Subcutaneous adipose tissue (tissue), 4 donors: ENCODE data around the gene ERBB4. TPM values are rescaled to one million over a fixed set of nuclear protein-coding genes. Genes with fewer than 3 reads are reported as not detected.

ENCODE experiments used
- total RNA-seq, 4 donors: library from RNA; depleted of rRNA; stranded (reverse); fragments of >200 nt; gene quantifications; one replicate each; pipeline ENCODE4 v1.1.0, GENCODE V29; 2016
- TF ChIP-seq, protein P1 (sequence below): fragments of 450-650 bp; IDR thresholded peaks from one replicate; pipeline ENCODE4 v1.5.1; 2016; ENCODE audit warnings: low read depth, mild to moderate bottlenecking, control low read depth, antibody characterized with exemption, moderate library complexity

Gene ERBB4
- total RNA-seq, 4 donors from 2014 or later: 0.17 to 1.5 (median 0.71) TPM

DNA sequence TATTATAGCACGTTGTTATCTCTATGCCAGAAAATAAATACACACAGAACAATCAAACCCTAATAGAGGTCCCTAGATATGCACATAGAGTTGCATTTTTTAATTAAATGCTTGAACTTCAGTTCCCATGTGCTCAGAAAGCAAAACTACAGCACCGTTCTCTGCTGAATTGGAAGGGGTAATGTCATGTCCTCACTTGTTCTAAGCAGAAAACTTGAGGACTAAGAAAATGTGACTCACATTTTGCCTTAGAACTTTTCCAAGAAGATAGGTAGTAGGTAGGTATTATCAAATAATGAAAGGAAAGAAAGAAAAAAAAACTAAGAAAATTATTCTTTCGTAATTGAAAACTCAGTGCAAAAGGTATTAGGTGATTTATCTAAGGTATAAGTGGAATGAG lies 607.3 kb downstream of the ERBB4 start:
- TF ChIP-seq, protein P1, sequence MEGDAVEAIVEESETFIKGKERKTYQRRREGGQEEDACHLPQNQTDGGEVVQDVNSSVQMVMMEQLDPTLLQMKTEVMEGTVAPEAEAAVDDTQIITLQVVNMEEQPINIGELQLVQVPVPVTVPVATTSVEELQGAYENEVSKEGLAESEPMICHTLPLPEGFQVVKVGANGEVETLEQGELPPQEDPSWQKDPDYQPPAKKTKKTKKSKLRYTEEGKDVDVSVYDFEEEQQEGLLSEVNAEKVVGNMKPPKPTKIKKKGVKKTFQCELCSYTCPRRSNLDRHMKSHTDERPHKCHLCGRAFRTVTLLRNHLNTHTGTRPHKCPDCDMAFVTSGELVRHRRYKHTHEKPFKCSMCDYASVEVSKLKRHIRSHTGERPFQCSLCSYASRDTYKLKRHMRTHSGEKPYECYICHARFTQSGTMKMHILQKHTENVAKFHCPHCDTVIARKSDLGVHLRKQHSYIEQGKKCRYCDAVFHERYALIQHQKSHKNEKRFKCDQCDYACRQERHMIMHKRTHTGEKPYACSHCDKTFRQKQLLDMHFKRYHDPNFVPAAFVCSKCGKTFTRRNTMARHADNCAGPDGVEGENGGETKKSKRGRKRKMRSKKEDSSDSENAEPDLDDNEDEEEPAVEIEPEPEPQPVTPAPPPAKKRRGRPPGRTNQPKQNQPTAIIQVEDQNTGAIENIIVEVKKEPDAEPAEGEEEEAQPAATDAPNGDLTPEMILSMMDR: no peak

DNA sequence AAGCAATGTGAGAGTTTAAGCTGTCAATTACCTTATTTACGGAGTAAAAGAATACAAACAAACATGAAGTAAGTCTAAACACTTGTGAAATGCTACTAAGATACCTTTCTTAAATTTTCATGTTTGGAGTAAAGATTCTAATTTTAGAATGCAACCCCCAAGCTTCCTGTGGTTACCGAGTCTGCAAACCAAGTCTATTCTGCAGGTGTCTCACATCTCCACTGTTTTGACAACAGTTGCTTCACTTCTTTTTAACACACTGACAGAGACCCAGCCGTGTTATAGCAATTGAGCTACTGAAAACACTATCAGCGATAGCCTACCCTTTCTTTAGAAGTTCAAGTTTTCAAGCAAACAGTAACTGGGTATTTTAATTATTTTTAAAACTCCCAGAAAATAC lies 608.3 kb downstream of the ERBB4 start:
- TF ChIP-seq, protein P1: no peak

DNA sequence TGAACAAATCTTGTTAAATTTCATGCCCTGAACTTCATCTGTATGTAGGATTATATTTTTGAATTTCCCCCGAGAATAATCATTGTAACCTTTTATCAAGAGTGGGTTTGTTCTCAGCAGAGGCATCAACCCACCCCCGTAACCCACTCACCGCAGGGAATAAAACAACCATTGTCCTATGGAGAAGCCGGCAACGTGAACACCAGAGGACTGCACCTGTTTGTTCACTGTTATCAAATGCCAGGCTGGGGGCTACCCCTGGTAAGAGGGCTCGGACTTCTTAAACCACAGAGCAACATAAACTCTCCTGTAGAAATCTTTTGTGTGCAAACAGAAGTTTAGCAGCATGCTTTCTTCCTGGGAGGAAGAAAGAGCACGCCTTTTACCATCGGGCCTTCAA lies 610.4 kb downstream of the ERBB4 start:
- TF ChIP-seq, protein P1: no peak

DNA sequence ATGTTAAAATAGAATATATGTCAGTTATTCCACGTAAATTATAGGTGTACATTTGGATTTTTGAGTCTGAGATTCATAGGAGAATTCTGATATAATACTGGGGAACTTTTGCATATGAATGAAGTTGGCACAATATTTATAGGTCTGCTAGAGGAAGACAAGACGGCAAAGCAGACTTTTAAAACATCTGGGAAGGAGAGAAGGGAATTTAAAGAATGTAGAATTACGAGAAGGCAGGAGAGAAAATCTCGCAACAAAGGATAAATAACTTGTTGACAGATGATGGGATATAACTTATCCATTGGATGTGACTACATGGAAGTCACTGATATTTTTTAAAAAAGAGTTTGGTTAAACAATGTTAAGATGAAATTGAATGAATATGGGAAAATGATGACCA lies 615.6 kb downstream of the ERBB4 start:
- TF ChIP-seq, protein P1: no peak

DNA sequence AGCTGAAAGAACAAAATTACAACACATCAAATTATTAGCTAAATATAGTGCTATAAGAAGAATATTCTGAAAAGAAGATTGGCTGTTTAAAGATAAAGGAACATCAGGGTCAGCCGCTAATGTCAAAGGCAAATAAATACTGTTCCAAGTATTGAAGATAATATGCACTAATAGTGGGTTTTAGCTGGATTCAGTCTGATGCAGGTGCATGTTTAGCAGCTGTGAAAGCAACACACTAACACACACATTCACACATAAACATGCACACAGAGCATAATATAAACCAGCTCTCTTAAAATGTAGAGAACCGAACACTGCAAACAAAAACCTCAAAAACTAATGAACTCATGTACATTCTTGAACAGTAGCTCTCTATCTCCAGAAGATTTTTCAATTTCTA lies 634.6 kb downstream of the ERBB4 start:
- TF ChIP-seq, protein P1: no peak

DNA sequence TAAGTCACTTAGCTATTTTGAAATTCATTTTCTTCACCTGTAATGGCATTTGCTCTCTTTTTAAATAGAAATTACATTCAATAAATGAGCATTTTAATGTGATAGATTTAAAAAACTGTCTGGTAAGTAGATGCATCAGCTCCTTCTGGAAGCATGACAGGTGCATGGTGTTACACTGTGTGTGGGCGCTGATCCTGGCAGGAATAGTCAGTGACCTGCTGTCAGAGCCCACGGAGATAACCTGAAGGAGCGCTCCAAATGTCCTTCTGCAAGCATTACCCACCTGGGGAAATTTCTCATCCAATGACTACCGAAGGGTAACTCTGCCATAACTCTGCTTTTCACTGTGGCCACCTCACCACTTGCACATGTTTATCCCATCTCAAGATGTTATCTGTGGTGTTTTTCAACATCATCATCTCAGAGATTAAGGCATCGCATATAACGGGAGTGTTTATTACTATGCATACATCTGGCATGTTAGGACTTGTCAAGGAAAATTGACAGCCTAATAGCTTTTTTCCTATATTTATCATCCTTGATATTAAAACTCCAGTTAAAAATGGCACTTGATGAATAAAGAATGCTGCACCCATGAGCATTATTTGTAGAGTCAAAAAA lies 637.3 kb downstream of the ERBB4 start:
- TF ChIP-seq, protein P1: no peak

DNA sequence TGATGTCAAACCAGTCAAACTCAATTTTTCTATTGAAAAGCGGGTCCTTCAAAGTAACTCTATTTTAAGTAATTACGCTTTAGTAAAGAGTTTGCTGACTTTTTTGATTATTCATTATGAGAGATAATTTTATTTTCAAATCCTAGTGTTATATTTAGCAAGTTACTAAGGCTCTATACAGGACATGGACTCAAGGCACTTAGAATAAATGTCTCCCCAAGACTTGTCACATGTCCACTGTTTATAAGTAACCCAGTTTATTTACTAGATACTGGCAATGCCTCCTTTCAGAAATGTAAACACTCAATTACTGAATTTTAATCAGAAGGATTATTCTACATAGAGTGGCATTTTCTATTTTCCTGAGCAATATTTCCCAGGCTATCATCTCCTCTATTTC lies 638.1 kb downstream of the ERBB4 start:
- TF ChIP-seq, protein P1: no peak
